ENCODE data around the gene PHLDB1. TPM values are rescaled to one million over a fixed set of nuclear protein-coding genes. Genes with fewer than 3 reads are reported as not detected.
A peak's percentile ranks its signal among the peaks of the same experiment; 100 is the strongest.
"Not testable (repeated sequence)": the region's sequence is repeated elsewhere in the genome, so short reads cannot be mapped to it uniquely, and the experiment has no call there.

The PHLDB1 gene
- total RNA-seq, 1 donor from 2014 or later: 164 TPM

GRCh38 chr11:118610773-118611432 lies 3.5 kb downstream of the PHLDB1 start:
- peak overlapping the region; percentile 88 for H3K27ac Mint-ChIP-seq (ENCODE audit: unreplicated experiment)
- peak; percentile 95 for TF ChIP-seq CTCF (IDR thresholded peaks at IDR 0.05)
- no peaks in the 10 kb centered on the region for H3K27me3 Mint-ChIP-seq (ENCODE audit: low read depth)
- DNase-seq (ENCODE audit: low spot score): peak; percentile 90
- peak overlapping the region; percentile 70 for H3K4me3 Mint-ChIP-seq (ENCODE audit: unreplicated experiment)
- H3K36me3 Mint-ChIP-seq (ENCODE audit: low read depth): peaks cover 3% of the 10 kb centered on the region
- H3K9me3 Mint-ChIP-seq (ENCODE audit: low read depth): no peaks in the 10 kb centered on the region
- peaks cover 76% of the 10 kb centered on the region for H3K4me1 Mint-ChIP-seq (ENCODE audit: low read depth)

DNA sequence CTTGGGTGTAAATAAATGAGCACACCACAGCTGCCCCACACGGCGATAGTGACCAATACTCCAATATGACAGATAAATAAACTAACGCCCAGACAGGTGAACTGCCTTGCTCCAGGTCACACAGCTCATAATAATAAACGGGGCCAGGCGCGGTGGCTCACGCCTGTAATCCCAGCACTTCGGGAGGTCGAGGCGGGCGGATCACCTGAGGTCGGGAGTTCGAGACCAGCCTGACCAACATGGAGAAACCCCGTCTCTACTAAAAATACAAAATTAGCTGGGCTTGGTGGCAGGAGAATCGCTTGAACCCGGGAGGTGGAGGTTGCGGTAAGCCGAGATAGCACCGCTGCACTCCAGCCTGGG lies 4.0 kb downstream of the PHLDB1 start:
- peak; percentile 41 for DNase-seq (ENCODE audit: low spot score)
- H3K4me1 Mint-ChIP-seq (ENCODE audit: low read depth): peaks cover 76% of the 10 kb centered on the region
- peak overlapping the region; percentile 88 for H3K27ac Mint-ChIP-seq (ENCODE audit: unreplicated experiment)

GRCh38 chr11:118612378-118612777 lies 5.0 kb downstream of the PHLDB1 start:
- H3K27me3 Mint-ChIP-seq (ENCODE audit: low read depth): no peaks in the 10 kb centered on the region
- peak; percentile 59 for DNase-seq (ENCODE audit: low spot score)
- no peak for TF ChIP-seq CTCF (IDR thresholded peaks at IDR 0.05)
- peak overlapping the region; percentile 54 for H3K4me3 Mint-ChIP-seq (ENCODE audit: unreplicated experiment)
- peak overlapping the region; percentile 90 for H3K27ac Mint-ChIP-seq (ENCODE audit: unreplicated experiment)
- H3K4me1 Mint-ChIP-seq (ENCODE audit: low read depth): peaks cover 78% of the 10 kb centered on the region
- H3K36me3 Mint-ChIP-seq (ENCODE audit: low read depth): peaks cover 6% of the 10 kb centered on the region
- no peaks in the 10 kb centered on the region for H3K9me3 Mint-ChIP-seq (ENCODE audit: low read depth)

More for the DNA sequence above, 4.0 kb downstream of the PHLDB1 start:
- peak overlapping the region; percentile 70 for H3K4me3 Mint-ChIP-seq (ENCODE audit: unreplicated experiment)
- not testable (repeated sequence) for H3K9me3 Mint-ChIP-seq (ENCODE audit: low read depth); H3K36me3 Mint-ChIP-seq (ENCODE audit: low read depth); H3K27me3 Mint-ChIP-seq (ENCODE audit: low read depth)

DNA sequence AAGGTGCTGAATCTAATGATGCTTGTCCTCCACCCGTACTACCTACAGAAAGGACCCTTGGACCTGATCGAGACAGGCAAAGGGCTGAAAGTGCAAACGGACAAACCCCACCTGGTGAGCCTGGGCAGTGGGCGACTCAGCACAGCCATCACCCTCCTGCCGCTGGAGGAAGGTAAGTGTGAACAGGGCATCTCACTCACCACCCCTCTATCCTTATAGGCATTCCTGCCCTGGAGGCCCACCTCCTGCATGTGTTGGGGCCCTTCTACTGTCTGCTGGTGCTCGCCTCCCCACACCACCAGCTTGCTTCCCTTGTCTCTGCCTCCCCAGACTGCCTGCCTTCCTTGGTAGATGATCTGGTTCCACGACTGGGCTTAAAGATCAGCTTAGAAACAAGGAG lies 7.1 kb downstream of the PHLDB1 start:
- peak; percentile 49 for DNase-seq (ENCODE audit: low spot score)
- Mint-ChIP-seq H3K27me3 (ENCODE audit: low read depth) (no peaks in the 10 kb centered on the region), H3K9me3 (ENCODE audit: low read depth) (no peaks in the 10 kb centered on the region), H3K4me3 (ENCODE audit: unreplicated experiment) (no peak overlapping the region), H3K4me1 (ENCODE audit: low read depth) (peaks cover 88% of the 10 kb centered on the region), H3K27ac (ENCODE audit: unreplicated experiment) (peak overlapping the region; percentile 86), H3K36me3 (ENCODE audit: low read depth) (peaks cover 9% of the 10 kb centered on the region)
- no peak for TF ChIP-seq CTCF (IDR thresholded peaks at IDR 0.05)

DNA sequence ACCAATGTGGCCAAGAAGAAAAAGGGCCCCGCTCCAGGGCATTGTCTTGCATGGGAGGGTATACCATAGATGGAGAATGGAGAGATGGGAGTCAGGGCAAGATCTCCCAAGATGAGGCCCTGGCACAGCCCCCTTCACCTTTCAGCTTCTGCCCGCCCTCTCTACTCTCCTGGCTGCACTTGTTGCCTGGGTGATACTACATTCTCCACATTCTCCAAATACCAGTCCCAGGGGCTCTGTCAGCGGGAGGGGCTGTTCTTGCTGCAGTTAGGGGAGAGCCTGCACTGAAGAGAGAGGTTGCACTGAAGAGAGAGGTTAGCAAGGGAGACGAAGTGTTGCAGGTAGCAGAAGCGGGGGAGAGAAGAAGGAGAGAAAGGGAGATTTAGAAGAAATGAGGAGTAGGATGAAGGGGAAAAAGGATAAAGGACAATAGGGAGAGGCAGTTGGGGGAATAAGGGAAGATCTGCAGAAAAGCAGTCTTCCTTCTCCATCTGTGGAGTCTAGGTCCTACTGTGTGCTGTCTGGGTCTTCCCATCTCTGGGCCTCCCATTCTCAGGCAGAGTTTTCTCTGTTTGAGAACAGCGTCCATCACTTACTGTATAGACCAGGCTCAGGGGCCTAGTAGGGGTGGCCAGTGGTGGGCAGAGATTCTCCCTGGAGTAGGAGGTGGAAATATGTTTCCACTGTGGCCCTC lies 8.0 kb downstream of the PHLDB1 start:
- no peak for TF ChIP-seq CTCF (IDR thresholded peaks at IDR 0.05)
- peaks cover 12% of the 10 kb centered on the region for H3K36me3 Mint-ChIP-seq (ENCODE audit: low read depth)
- DNase-seq (ENCODE audit: low spot score): peak; percentile 72
- no peaks in the 10 kb centered on the region for H3K9me3 Mint-ChIP-seq (ENCODE audit: low read depth)
- H3K4me3 Mint-ChIP-seq (ENCODE audit: unreplicated experiment): no peak overlapping the region
- H3K27ac Mint-ChIP-seq (ENCODE audit: unreplicated experiment): peak overlapping the region; percentile 86
- peaks cover 91% of the 10 kb centered on the region for H3K4me1 Mint-ChIP-seq (ENCODE audit: low read depth)
- no peaks in the 10 kb centered on the region for H3K27me3 Mint-ChIP-seq (ENCODE audit: low read depth)
